Measurements from ENCODE around the gene CTNND2. TPM values are rescaled to one million over a fixed set of nuclear protein-coding genes. Genes with fewer than 3 reads are reported as not detected.

CTNND2 gene
- total RNA-seq, 1 donor from 2014 or later: 40.0 TPM

- TF ChIP-seq CTCF (conservative IDR thresholded peaks at IDR 0.05): no peak
- no peaks in the 10 kb centered on the region for H3K36me3 Mint-ChIP-seq (ENCODE audit: low read depth)
- peaks cover 4% of the 10 kb centered on the region for H3K4me1 Mint-ChIP-seq
- H3K4me3 Mint-ChIP-seq: no peak overlapping the region
- peaks cover 3% of the 10 kb centered on the region for H3K9me3 Mint-ChIP-seq
- H3K27me3 Mint-ChIP-seq (ENCODE audit: low read depth): no peaks in the 10 kb centered on the region
- no peak overlapping the region for H3K27ac Mint-ChIP-seq (ENCODE audit: unreplicated experiment)
- DNase-seq (ENCODE audit: low read depth, low spot score): no peak
Observed at GRCh38 chr5:11181940-11182339, 722.3 kb downstream of the CTNND2 start.

- no peaks in the 10 kb centered on the region for H3K27me3 Mint-ChIP-seq (ENCODE audit: low read depth)
- no peak for TF ChIP-seq CTCF (conservative IDR thresholded peaks at IDR 0.05)
- H3K4me1 Mint-ChIP-seq: peaks cover 8% of the 10 kb centered on the region
- DNase-seq (ENCODE audit: low read depth, low spot score): no peak
- H3K36me3 Mint-ChIP-seq (ENCODE audit: low read depth): no peaks in the 10 kb centered on the region
- no peak overlapping the region for H3K4me3 Mint-ChIP-seq
- H3K9me3 Mint-ChIP-seq: peaks cover 3% of the 10 kb centered on the region
- H3K27ac Mint-ChIP-seq (ENCODE audit: unreplicated experiment): no peak overlapping the region
Observed at GRCh38 chr5:11180890-11181289, 723.4 kb downstream of the CTNND2 start.

GRCh38 chr5:11177999-11178711, 726.1 kb downstream of the CTNND2 start:
- Mint-ChIP-seq H3K4me3 (no peak overlapping the region), H3K4me1 (peaks cover 8% of the 10 kb centered on the region), H3K27me3 (ENCODE audit: low read depth) (no peaks in the 10 kb centered on the region), H3K36me3 (ENCODE audit: low read depth) (no peaks in the 10 kb centered on the region), H3K9me3 (peaks cover 3% of the 10 kb centered on the region), H3K27ac (ENCODE audit: unreplicated experiment) (no peak overlapping the region)
- no peak for TF ChIP-seq CTCF (conservative IDR thresholded peaks at IDR 0.05)
- no peak for DNase-seq (ENCODE audit: low read depth, low spot score)

GRCh38 chr5:11174591-11174990, 729.7 kb downstream of the CTNND2 start:
- peaks cover 4% of the 10 kb centered on the region for H3K4me1 Mint-ChIP-seq
- no peaks in the 10 kb centered on the region for H3K9me3 Mint-ChIP-seq
- peaks cover 4% of the 10 kb centered on the region for H3K36me3 Mint-ChIP-seq (ENCODE audit: low read depth)
- DNase-seq (ENCODE audit: low read depth, low spot score): no peak
- TF ChIP-seq CTCF (conservative IDR thresholded peaks at IDR 0.05): no peak
- no peak overlapping the region for H3K27ac Mint-ChIP-seq (ENCODE audit: unreplicated experiment)
- no peak overlapping the region for H3K4me3 Mint-ChIP-seq
- no peaks in the 10 kb centered on the region for H3K27me3 Mint-ChIP-seq (ENCODE audit: low read depth)

- DNase-seq (ENCODE audit: low read depth, low spot score): no peak
- Mint-ChIP-seq H3K27ac (ENCODE audit: unreplicated experiment) (peak overlapping the region; percentile 7), H3K4me3 (no peak overlapping the region), H3K4me1 (peaks cover 10% of the 10 kb centered on the region), H3K36me3 (ENCODE audit: low read depth) (peaks cover 4% of the 10 kb centered on the region), H3K9me3 (no peaks in the 10 kb centered on the region), H3K27me3 (ENCODE audit: low read depth) (no peaks in the 10 kb centered on the region)
- no peak for TF ChIP-seq CTCF (conservative IDR thresholded peaks at IDR 0.05)
Observed at GRCh38 chr5:11172484-11172883, 731.8 kb downstream of the CTNND2 start.
